PC-3 (cell line): Measurements from ENCODE around the gene LRRN4CL.

Experiments
- EZH2 ChIP-seq: fragments of 300-600 bp; sonication (generic); IDR thresholded peaks from one replicate; pipeline ENCODE4 v1.6.1; 2017; ENCODE audit warnings: antibody characterized with exemption, mild to moderate bottlenecking, low read length; ENCODE audit not compliant: unreplicated experiment
- EZH2phosphoT487 ChIP-seq: fragments of 300-600 bp; sonication (generic); IDR thresholded peaks from 2 replicates; pipeline ENCODE4 v1.6.1; 2018; ENCODE audit warnings: mild to moderate bottlenecking, antibody characterized with exemption, low read length, borderline replicate concordance
- TF ChIP-seq, protein P1 (sequence below): fragments of 300-600 bp; sonication (generic); conservative IDR thresholded peaks from 2 replicates; pipeline ENCODE4 v1.5.1; 2017; ENCODE audit warnings: antibody characterized with exemption, low read depth, mild to moderate bottlenecking, low read length

DNA sequence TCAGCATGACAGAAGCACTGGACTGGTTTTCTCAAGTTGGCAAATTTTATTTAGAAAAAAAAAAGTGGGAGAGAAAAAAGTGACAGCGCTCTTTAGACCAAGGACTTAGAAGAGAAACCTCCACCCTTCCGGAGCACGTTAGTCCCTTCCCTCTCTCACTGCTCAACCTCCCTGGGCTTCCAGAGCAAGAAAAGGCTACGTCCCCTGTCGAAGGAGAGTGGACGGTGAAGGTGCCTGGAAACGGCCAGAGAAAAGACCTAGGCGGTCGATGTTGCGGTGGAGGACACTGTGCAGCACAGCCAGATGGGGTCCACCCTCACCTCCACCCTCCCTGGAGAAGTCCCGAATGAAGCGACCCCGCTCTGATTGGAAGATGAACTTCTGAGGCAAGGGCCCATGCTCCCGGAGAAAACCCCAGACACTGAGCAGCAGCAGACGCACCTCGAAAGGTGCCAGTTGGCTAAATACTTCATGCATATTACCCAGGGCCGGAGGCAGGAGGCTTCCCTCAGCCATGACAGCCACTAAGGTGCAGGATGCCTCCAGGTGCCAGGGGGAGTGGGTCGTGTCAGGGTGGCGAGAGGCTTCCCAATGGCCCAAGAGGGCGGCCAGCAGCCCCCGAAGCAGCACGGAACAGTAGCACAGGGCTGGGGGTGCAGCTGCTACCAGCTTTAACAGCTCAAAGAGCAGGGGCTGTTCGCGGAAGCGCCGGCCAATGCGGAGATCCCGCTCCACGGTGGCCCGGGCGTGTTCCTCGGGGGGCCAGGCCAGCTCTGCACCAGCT lies 42.3 kb downstream of the LRRN4CL start:
- TF ChIP-seq, protein P1, sequence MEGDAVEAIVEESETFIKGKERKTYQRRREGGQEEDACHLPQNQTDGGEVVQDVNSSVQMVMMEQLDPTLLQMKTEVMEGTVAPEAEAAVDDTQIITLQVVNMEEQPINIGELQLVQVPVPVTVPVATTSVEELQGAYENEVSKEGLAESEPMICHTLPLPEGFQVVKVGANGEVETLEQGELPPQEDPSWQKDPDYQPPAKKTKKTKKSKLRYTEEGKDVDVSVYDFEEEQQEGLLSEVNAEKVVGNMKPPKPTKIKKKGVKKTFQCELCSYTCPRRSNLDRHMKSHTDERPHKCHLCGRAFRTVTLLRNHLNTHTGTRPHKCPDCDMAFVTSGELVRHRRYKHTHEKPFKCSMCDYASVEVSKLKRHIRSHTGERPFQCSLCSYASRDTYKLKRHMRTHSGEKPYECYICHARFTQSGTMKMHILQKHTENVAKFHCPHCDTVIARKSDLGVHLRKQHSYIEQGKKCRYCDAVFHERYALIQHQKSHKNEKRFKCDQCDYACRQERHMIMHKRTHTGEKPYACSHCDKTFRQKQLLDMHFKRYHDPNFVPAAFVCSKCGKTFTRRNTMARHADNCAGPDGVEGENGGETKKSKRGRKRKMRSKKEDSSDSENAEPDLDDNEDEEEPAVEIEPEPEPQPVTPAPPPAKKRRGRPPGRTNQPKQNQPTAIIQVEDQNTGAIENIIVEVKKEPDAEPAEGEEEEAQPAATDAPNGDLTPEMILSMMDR, result no peak
- TF ChIP-seq EZH2phosphoT487, result no peak
- no peak for TF ChIP-seq EZH2
